Trophoblast cell (in vitro differentiated cells and primary cell): ENCODE results near the gene LHFPL4.

Experiments used
- DNase-seq, 2 donors: peaks; one replicate each; pipeline ENCODE4 v3.0.0-alpha.2; 2016
- H2AFZ ChIP-seq: 2 replicates; pipeline ENCODE4 v1.6.1; 2013; ENCODE audit warnings: low read length, moderate library complexity, mild to moderate bottlenecking; ENCODE audit not compliant: insufficient read depth, poor library complexity
- H2AK5ac ChIP-seq: 2 replicates; pipeline ENCODE4 v1.6.1; 2013; ENCODE audit warnings: mild to moderate bottlenecking, low read length
- H2BK120ac ChIP-seq: 2 replicates; pipeline ENCODE4 v1.6.1; 2013; ENCODE audit warnings: low read length, mild to moderate bottlenecking, moderate library complexity; ENCODE audit not compliant: insufficient read depth, poor library complexity
- H2BK12ac ChIP-seq: 2 replicates; pipeline ENCODE4 v1.6.1; 2013; ENCODE audit warnings: mild to moderate bottlenecking, low read length, moderate library complexity
- H2BK5ac ChIP-seq: 2 replicates; pipeline ENCODE4 v1.6.1; 2013; ENCODE audit warnings: low read length, low read depth, moderate library complexity, mild to moderate bottlenecking; ENCODE audit not compliant: poor library complexity
- H3K14ac ChIP-seq: 2 replicates; pipeline ENCODE4 v1.6.1; 2013; ENCODE audit warnings: mild to moderate bottlenecking, low read length
- H3K18ac ChIP-seq: 2 replicates; pipeline ENCODE4 v1.6.1; 2013; ENCODE audit warnings: mild to moderate bottlenecking, low read length
- H3K23ac ChIP-seq: 2 replicates; pipeline ENCODE4 v1.6.1; 2013; ENCODE audit warnings: low read length
- H3K27ac ChIP-seq: 2 replicates; pipeline ENCODE4 v1.5.1; 2013; ENCODE audit warnings: low read depth, mild to moderate bottlenecking, inconsistent platforms, low read length, moderate library complexity
- H3K27me3 ChIP-seq: 2 replicates; pipeline ENCODE4 v1.6.1; 2013; ENCODE audit warnings: inconsistent platforms, mild to moderate bottlenecking, low read length, moderate library complexity; ENCODE audit not compliant: insufficient read depth
- H3K36me3 ChIP-seq, 2 experiments: 1 replicate in 1 of 2; 2 replicates in 1 of 2; pipeline ENCODE4 v1.6.1; 2013; ENCODE audit warnings: low read length in 2 of 2, mild to moderate bottlenecking in 2 of 2, moderate library complexity in 1 of 2; ENCODE audit not compliant: insufficient read depth in 2 of 2, control insufficient read depth in 1 of 2
- H3K4ac ChIP-seq: 2 replicates; pipeline ENCODE4 v1.6.1; 2013; ENCODE audit warnings: low read depth, mild to moderate bottlenecking, low read length, moderate library complexity
- H3K4me1 ChIP-seq, 2 experiments: 1 replicate in 1 of 2; 2 replicates in 1 of 2; pipeline ENCODE4 v1.6.1; 2013; ENCODE audit warnings: low read length in 2 of 2, mild to moderate bottlenecking in 2 of 2, moderate library complexity in 1 of 2; ENCODE audit not compliant: insufficient read depth in 2 of 2, control insufficient read depth in 1 of 2
- H3K4me2 ChIP-seq: 2 replicates; pipeline ENCODE4 v1.6.1; 2013; ENCODE audit warnings: inconsistent platforms, mild to moderate bottlenecking, low read length, moderate library complexity
- H3K4me3 ChIP-seq: 2 replicates; pipeline ENCODE4 v1.5.1; 2013; ENCODE audit warnings: mild to moderate bottlenecking, low read depth, low read length, inconsistent platforms
- H3K79me1 ChIP-seq: one replicate; pipeline ENCODE4 v1.6.1; 2013; ENCODE audit warnings: low read length
- H3K79me2 ChIP-seq: 2 replicates; pipeline ENCODE4 v1.6.1; 2013; ENCODE audit warnings: low read length, mild to moderate bottlenecking; ENCODE audit not compliant: control insufficient read depth, insufficient read depth, poor library complexity
- H3K9ac ChIP-seq: 2 replicates; pipeline ENCODE4 v1.6.1; 2013; ENCODE audit warnings: mild to moderate bottlenecking, low read length
- H3K9me3 ChIP-seq: 2 replicates; pipeline ENCODE4 v1.6.1; 2013; ENCODE audit warnings: low read depth, mild to moderate bottlenecking, control low read depth, inconsistent platforms, low read length; ENCODE audit not compliant: insufficient read depth
- H4K12ac ChIP-seq: 2 replicates; pipeline ENCODE4 v1.6.1; 2013; ENCODE audit warnings: low read depth, mild to moderate bottlenecking, low read length, moderate library complexity
- H4K8ac ChIP-seq: 2 replicates; pipeline ENCODE4 v1.6.1; 2013; ENCODE audit warnings: low read depth, mild to moderate bottlenecking, low read length, moderate library complexity
- H4K91ac ChIP-seq: one replicate; pipeline ENCODE4 v1.6.1; 2013; ENCODE audit warnings: low read depth, mild to moderate bottlenecking, low read length, moderate library complexity
- WGBS: extraction: QIAGEN DNeasy Blood & Tissue Kit; methylation state at CpG from one replicate; pipeline ENCODE4 v1.1.7; 2013; ENCODE audit warnings: missing lambda C conversion rate; ENCODE audit not compliant: insufficient read length, insufficient coverage; ENCODE audit errors: extremely low coverage; 5-methylcytosine and 5-hydroxymethylcytosine counted together

The LHFPL4 gene

GRCh38 chr3:9583792-9584191, 30.2 kb upstream of the LHFPL4 start:
- no peaks in the 10 kb centered on the region for H3K4me1 ChIP-seq
- H2BK5ac ChIP-seq = no peak overlapping the region
- no peak overlapping the region for H3K23ac ChIP-seq
- no peak overlapping the region for H3K9ac ChIP-seq
- H3K14ac ChIP-seq = no peak overlapping the region
- WGBS = no CpG with 5 or more reads among the region's 1 CpG
- no peaks in the 10 kb centered on the region for H3K9me3 ChIP-seq
- no peak overlapping the region for H2AK5ac ChIP-seq
- no peak for DNase-seq
- no peak overlapping the region for H2BK120ac ChIP-seq
- H4K8ac ChIP-seq = no peak overlapping the region
- H3K4me2 ChIP-seq = no peak overlapping the region
- H3K79me1 ChIP-seq = no peaks in the 10 kb centered on the region
- no peak overlapping the region for H2AFZ ChIP-seq
- H3K18ac ChIP-seq = no peak overlapping the region
- H3K27me3 ChIP-seq = no peaks in the 10 kb centered on the region
- no peaks in the 10 kb centered on the region for H3K36me3 ChIP-seq
- no peak overlapping the region for H4K12ac ChIP-seq
- H3K79me2 ChIP-seq = no peaks in the 10 kb centered on the region
- no peak overlapping the region for H4K91ac ChIP-seq
- no peak overlapping the region for H3K4me3 ChIP-seq
- H2BK12ac ChIP-seq = no peak overlapping the region
- no peak overlapping the region for H3K27ac ChIP-seq
- no peak overlapping the region for H3K4ac ChIP-seq

DNA sequence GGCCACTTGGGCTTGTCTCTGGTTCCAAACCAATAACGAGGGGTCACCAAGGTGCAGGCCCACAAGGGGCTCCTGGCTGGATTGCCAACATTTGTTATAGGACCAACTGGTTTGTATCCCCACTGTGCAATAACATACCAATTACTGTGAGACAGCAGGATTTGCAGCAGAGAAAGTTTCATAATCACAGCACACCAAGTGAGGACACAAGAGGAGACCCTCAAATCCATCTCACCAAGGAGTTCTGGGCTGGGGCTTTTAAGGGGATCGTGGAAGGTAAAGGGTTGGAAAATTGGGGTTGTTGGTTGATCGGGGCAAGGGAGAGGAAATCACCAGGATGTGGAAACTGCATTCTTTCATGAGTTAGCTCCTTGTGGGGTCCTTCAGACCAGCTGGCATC, 29.7 kb upstream of the LHFPL4 start:
- H2AFZ ChIP-seq = no peak overlapping the region
- no peak for DNase-seq
- H2BK5ac ChIP-seq = no peak overlapping the region
- H3K4me2 ChIP-seq = no peak overlapping the region
- no peak overlapping the region for H4K8ac ChIP-seq
- H3K79me2 ChIP-seq = no peaks in the 10 kb centered on the region
- no peak overlapping the region for H3K9ac ChIP-seq
- no peak overlapping the region for H3K4ac ChIP-seq
- H2AK5ac ChIP-seq = no peak overlapping the region
- H3K4me1 ChIP-seq = no peaks in the 10 kb centered on the region
- no peak overlapping the region for H2BK120ac ChIP-seq
- H3K27ac ChIP-seq = no peak overlapping the region
- no peaks in the 10 kb centered on the region for H3K79me1 ChIP-seq
- H3K23ac ChIP-seq = no peak overlapping the region
- no peaks in the 10 kb centered on the region for H3K9me3 ChIP-seq
- no peak overlapping the region for H3K4me3 ChIP-seq
- H3K14ac ChIP-seq = no peak overlapping the region
- no peak overlapping the region for H4K91ac ChIP-seq
- no peaks in the 10 kb centered on the region for H3K27me3 ChIP-seq
- H4K12ac ChIP-seq = no peak overlapping the region
- no CpG with 5 or more reads among the region's 3 CpGs for WGBS
- H3K18ac ChIP-seq = no peak overlapping the region
- H3K36me3 ChIP-seq = no peaks in the 10 kb centered on the region
- H2BK12ac ChIP-seq = no peak overlapping the region

- DNase-seq = no peak
- no peak overlapping the region for H3K23ac ChIP-seq
- no peak overlapping the region for H3K4me3 ChIP-seq
- no peak overlapping the region for H2BK5ac ChIP-seq
- H3K9me3 ChIP-seq = no peaks in the 10 kb centered on the region
- no peak overlapping the region for H3K9ac ChIP-seq
- no peak overlapping the region for H3K27ac ChIP-seq
- no peak overlapping the region for H4K12ac ChIP-seq
- H3K79me2 ChIP-seq = no peaks in the 10 kb centered on the region
- no peak overlapping the region for H4K8ac ChIP-seq
- no peak overlapping the region for H2BK120ac ChIP-seq
- H3K79me1 ChIP-seq = no peaks in the 10 kb centered on the region
- no peak overlapping the region for H2AFZ ChIP-seq
- H3K27me3 ChIP-seq = no peaks in the 10 kb centered on the region
- no peak overlapping the region for H3K18ac ChIP-seq
- H3K14ac ChIP-seq = no peak overlapping the region
- no peak overlapping the region for H2BK12ac ChIP-seq
- no peak overlapping the region for H2AK5ac ChIP-seq
- H3K4ac ChIP-seq = no peak overlapping the region
- H4K91ac ChIP-seq = no peak overlapping the region
- no peaks in the 10 kb centered on the region for H3K4me1 ChIP-seq
- no peaks in the 10 kb centered on the region for H3K36me3 ChIP-seq
- H3K4me2 ChIP-seq = no peak overlapping the region
- WGBS = no CpG with 5 or more reads among the region's 3 CpGs
These were observed 28.7 kb upstream of the LHFPL4 start for GRCh38 chr3:9582332-9582731.

DNA sequence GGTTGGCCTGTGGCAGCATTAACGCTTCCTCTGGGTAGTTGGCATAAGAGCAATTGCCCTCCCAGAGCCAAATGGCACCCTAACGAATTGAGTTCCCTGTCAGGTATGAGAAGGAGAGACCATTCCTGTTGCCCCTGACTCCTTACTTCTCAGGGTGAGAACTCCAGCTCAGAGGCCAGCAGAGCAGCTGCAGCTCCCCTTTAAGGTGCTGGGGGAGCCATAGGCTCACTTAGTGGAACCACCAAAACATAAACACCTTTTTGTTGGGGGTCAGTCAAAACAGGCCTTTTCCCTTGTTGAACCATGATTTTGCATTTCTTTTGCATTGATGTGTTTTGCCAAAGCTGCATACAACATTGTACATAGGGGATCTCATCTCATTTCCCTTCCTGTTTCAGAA, 28.1 kb upstream of the LHFPL4 start:
- no peak overlapping the region for H4K8ac ChIP-seq
- no peaks in the 10 kb centered on the region for H3K79me2 ChIP-seq
- H3K27me3 ChIP-seq = no peaks in the 10 kb centered on the region
- H3K14ac ChIP-seq = no peak overlapping the region
- H3K79me1 ChIP-seq = no peaks in the 10 kb centered on the region
- no peak overlapping the region for H2BK12ac ChIP-seq
- H3K27ac ChIP-seq = no peak overlapping the region
- H3K36me3 ChIP-seq = no peaks in the 10 kb centered on the region
- no peak overlapping the region for H4K12ac ChIP-seq
- no peak overlapping the region for H4K91ac ChIP-seq
- DNase-seq = no peak
- H3K4me2 ChIP-seq = no peak overlapping the region
- H3K9me3 ChIP-seq = no peaks in the 10 kb centered on the region
- no peak overlapping the region for H3K4me3 ChIP-seq
- no peak overlapping the region for H2BK120ac ChIP-seq
- H3K18ac ChIP-seq = no peak overlapping the region
- H3K4me1 ChIP-seq = no peaks in the 10 kb centered on the region
- H2AK5ac ChIP-seq = no peak overlapping the region
- H3K4ac ChIP-seq = no peak overlapping the region
- H2BK5ac ChIP-seq = no peak overlapping the region
- H3K9ac ChIP-seq = no peak overlapping the region
- H2AFZ ChIP-seq = no peak overlapping the region
- WGBS = no CpG with 5 or more reads among the region's 2 CpGs
- no peak overlapping the region for H3K23ac ChIP-seq
